ENCODE measurements around the gene SLC9A7. TPM values are rescaled to one million over a fixed set of nuclear protein-coding genes. Genes with fewer than 3 reads are reported as not detected.
"Not testable (repeated sequence)": the region's sequence is repeated elsewhere in the genome, so short reads cannot be mapped to it uniquely, and the experiment has no call there.

Gene SLC9A7
- total RNA-seq, 1 donor from 2014 or later = 8.2 TPM

DNA sequence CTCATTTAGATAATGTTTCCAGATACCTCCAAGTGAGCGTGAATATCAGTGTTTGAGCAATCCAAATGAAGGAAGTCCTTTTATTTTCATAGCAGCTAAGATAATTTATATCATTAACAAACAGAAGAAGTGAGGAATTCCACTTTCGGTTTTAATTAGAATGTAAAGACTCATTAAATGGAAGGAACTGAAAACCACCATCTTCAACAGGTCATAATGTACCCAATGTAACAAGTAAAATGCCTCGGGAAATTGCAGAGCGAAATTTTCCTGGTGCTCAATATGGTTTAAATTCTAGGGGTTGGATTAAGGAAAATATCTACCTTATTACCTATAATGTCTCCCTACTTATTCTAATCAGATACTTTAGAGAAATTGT lies 33.9 kb upstream of the SLC9A7 start:
- Histone ChIP-seq H3K36me3 (ENCODE audit: control insufficient read depth, insufficient read depth, low read length) (no peaks in the 10 kb centered on the region), H3K4me3 (ENCODE audit: low read depth, low read length) (no peak overlapping the region), H3K27me3 (ENCODE audit: control insufficient read depth, insufficient read depth, low read length) (no peaks in the 10 kb centered on the region)
- FAIRE-seq (no peak), DNase-seq (ENCODE audit: low read depth) (no peak)
- TF ChIP-seq, protein P1, sequence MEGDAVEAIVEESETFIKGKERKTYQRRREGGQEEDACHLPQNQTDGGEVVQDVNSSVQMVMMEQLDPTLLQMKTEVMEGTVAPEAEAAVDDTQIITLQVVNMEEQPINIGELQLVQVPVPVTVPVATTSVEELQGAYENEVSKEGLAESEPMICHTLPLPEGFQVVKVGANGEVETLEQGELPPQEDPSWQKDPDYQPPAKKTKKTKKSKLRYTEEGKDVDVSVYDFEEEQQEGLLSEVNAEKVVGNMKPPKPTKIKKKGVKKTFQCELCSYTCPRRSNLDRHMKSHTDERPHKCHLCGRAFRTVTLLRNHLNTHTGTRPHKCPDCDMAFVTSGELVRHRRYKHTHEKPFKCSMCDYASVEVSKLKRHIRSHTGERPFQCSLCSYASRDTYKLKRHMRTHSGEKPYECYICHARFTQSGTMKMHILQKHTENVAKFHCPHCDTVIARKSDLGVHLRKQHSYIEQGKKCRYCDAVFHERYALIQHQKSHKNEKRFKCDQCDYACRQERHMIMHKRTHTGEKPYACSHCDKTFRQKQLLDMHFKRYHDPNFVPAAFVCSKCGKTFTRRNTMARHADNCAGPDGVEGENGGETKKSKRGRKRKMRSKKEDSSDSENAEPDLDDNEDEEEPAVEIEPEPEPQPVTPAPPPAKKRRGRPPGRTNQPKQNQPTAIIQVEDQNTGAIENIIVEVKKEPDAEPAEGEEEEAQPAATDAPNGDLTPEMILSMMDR (IDR thresholded peaks at IDR 0.05; ENCODE audit: insufficient read depth, low read length, severe bottlenecking) = no peak

DNA sequence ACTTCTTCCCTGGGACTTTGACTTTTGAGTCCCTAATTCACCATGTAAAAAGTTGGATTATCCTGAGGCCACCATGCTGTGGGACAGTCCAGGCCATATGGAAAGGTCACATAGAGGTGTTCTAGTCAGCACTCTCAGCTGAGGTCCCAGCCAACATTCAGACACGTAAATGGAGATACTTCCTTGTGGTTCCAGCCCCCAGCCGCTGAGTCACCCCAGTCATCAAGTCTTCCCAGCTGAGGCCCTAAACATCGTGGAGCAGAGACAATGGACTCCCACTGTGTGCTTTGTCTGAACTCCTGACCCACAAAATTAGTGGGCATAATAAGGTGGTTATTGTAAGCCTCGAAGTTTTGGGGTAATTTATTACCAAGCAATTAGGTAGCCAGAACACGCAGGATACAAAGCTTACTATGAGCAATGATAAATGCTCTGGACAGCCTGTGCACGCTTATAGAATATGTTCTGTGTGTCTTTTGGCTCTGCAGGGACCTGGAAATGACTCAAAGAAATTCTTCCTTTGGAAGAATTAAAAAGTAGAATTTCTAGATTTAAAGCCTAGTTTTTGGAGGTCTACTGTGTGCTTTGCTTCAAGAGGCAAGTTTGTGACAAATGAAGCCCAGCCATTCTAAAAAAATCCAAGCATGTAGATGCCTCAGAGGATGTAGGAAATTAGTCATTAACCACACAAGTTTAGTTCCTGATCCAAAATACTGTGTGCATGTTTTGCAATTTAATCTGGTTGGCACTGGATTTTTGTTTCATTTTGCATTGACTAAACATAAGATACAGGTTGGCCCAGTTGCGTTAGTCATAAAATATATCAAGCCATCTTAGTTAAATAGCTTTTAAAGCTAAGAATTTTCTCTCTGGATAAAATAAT lies 33.2 kb upstream of the SLC9A7 start:
- TF ChIP-seq, protein P1 (IDR thresholded peaks at IDR 0.05; ENCODE audit: insufficient read depth, low read length, severe bottlenecking) = no peak
- Histone ChIP-seq H3K27me3 (ENCODE audit: control insufficient read depth, insufficient read depth, low read length) (no peaks in the 10 kb centered on the region), H3K4me3 (ENCODE audit: low read depth, low read length) (no peak overlapping the region), H3K36me3 (ENCODE audit: control insufficient read depth, insufficient read depth, low read length) (no peaks in the 10 kb centered on the region)
- FAIRE-seq = no peak
- DNase-seq (ENCODE audit: low read depth) = peak; percentile 94

DNA sequence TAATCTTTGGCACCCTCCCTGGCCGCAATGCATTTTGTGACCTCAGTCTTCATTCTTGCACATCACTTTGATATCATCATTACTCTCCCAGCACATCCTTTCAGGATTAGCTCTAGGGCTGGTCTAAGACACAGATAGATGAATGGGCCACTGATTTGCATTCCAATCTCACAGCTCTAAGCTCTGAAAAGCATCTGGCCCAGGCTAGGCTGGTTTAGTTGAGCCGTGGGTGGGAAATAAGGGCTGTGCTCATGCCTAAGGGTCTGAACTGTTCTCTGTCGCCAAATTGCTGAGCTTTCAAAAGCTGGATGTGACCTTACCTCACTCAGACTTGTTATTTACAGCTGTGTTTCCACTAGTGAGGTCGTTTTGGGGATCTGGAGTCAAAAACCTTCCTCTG lies 30.0 kb upstream of the SLC9A7 start:
- no peaks in the 10 kb centered on the region for H3K27me3 ChIP-seq (ENCODE audit: control insufficient read depth, insufficient read depth, low read length)
- DNase-seq (ENCODE audit: low read depth) (no peak), FAIRE-seq (no peak)
- H3K36me3 ChIP-seq (ENCODE audit: control insufficient read depth, insufficient read depth, low read length) = no peaks in the 10 kb centered on the region
- TF ChIP-seq, protein P1 (IDR thresholded peaks at IDR 0.05; ENCODE audit: insufficient read depth, low read length, severe bottlenecking) = no peak
- no peak overlapping the region for H3K4me3 ChIP-seq (ENCODE audit: low read depth, low read length)

DNA sequence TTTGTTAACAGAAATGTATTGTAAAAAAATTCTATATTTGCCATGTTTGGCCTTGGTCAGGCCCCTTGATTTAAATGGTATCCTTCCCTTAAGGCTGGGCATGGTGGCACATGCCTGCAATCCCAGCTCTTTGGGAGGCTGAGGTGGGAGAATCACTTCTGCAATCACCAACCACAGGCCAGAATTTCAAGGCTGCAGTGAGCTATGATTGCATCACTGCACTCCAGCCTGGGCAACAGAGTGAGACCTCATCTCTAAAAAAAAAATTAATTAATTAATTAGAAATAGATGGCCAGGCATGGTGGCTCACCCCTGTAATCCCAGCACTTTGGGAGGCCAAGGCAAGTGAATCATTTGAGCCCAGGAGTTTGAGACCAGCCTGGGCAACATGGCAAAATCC lies 25.5 kb upstream of the SLC9A7 start:
- H3K27me3 ChIP-seq (ENCODE audit: control insufficient read depth, insufficient read depth, low read length); DNase-seq (ENCODE audit: low read depth); H3K4me3 ChIP-seq (ENCODE audit: low read depth, low read length); H3K36me3 ChIP-seq (ENCODE audit: control insufficient read depth, insufficient read depth, low read length); FAIRE-seq: not testable (repeated sequence)

DNA sequence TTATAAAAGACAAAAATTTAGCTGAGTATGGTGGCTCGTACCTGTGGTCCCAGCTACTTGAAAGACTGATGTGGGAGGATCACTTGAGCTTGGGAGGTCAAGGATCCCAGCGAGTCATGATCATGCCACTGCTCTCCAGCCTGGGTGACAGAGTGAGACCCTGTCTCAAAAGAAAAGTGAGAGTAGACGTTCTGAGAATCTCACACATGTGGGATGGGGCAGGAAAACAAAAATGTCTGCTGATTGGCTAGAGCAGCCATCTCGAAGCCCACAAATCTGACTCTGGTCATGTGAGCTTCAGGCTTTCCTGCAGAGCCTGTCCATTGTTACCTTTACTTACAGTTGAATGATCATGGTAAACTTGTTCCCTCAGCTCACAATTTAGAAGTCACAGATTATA lies 23.1 kb upstream of the SLC9A7 start:
- DNase-seq (ENCODE audit: low read depth) (no peak), FAIRE-seq (no peak)
- Histone ChIP-seq H3K36me3 (ENCODE audit: control insufficient read depth, insufficient read depth, low read length) (no peaks in the 10 kb centered on the region), H3K4me3 (ENCODE audit: low read depth, low read length) (no peak overlapping the region), H3K27me3 (ENCODE audit: control insufficient read depth, insufficient read depth, low read length) (no peaks in the 10 kb centered on the region)
- TF ChIP-seq, protein P1 (IDR thresholded peaks at IDR 0.05; ENCODE audit: insufficient read depth, low read length, severe bottlenecking) = no peak

DNA sequence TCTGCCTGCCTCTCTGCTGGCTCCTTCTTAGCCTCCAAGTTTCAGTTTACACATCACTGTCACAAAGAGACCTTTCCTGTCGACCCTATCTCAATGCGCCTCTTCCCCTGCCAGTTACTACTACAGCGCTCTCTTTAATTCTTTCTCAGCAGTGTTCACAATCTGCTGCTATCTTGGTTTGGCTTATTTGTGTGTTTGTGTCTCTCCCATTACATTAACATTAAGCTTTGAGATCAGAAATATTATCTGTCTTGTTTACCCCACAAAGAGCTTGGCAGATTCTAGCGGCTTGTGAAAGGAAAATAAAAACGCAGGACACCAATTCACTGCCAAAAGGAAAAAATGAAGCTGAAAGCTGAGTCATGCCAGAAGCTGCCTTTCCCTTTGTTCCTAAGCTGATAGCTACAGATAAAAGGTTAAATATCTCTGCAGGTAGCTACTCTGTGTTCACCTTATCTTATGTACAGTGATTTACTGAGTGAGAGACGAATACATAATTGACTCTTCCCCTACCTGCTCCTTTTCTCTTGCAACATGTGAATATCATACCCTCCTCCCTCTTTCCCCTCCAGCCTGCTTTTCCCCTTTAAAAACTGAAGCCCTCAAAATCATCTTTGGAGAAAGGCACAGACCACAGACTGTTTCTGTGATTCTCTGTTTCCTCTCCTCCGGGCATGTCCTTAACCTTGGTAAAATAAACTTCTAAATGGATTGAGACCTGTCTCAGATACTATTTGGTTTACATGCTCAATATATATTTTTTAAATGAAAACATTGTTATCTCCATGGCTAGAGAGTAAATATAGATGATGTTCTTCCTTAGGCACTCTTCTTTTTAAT lies 19.3 kb upstream of the SLC9A7 start:
- DNase-seq (ENCODE audit: low read depth) = no peak
- H3K27me3 ChIP-seq (ENCODE audit: control insufficient read depth, insufficient read depth, low read length) = no peaks in the 10 kb centered on the region
- H3K36me3 ChIP-seq (ENCODE audit: control insufficient read depth, insufficient read depth, low read length) = no peaks in the 10 kb centered on the region
- FAIRE-seq = no peak
- H3K4me3 ChIP-seq (ENCODE audit: low read depth, low read length) = no peak overlapping the region
- TF ChIP-seq, protein P1 (IDR thresholded peaks at IDR 0.05; ENCODE audit: insufficient read depth, low read length, severe bottlenecking) = no peak

Data from bronchial epithelial cell (primary cell).